Osteoblast (primary cell): ENCODE data around the gene PICK1. TPM values are rescaled to one million over a fixed set of nuclear protein-coding genes. Genes with fewer than 3 reads are reported as not detected.

ENCODE experiments used
- DNase-seq: peaks from one replicate; pipeline ENCODE4 v3.0.0; 2011; ENCODE audit warnings: low spot score, mixed read lengths; ENCODE audit not compliant: insufficient read length; ENCODE audit errors: missing footprints
- H2AFZ ChIP-seq: 2 replicates; pipeline ENCODE4 v1.6.0; 2011; ENCODE audit warnings: mild to moderate bottlenecking, low read length
- H3K27ac ChIP-seq: 2 replicates; pipeline ENCODE4 v1.5.1; 2011; ENCODE audit warnings: mild to moderate bottlenecking, low read depth, low read length, moderate library complexity
- H3K27me3 ChIP-seq: 2 replicates; pipeline ENCODE4 v1.6.0; 2012; ENCODE audit warnings: mild to moderate bottlenecking, control low read depth, inconsistent platforms, low read length, moderate library complexity; ENCODE audit not compliant: insufficient read depth
- H3K36me3 ChIP-seq: 2 replicates; pipeline ENCODE4 v1.5.1; 2011; ENCODE audit warnings: mild to moderate bottlenecking, low read length, control low read depth, moderate library complexity; ENCODE audit not compliant: insufficient read depth
- H3K4me1 ChIP-seq: 2 replicates; pipeline ENCODE4 v1.5.1; 2011; ENCODE audit warnings: mild to moderate bottlenecking, low read length, control low read depth, moderate library complexity; ENCODE audit not compliant: insufficient read depth
- H3K4me2 ChIP-seq: 2 replicates; pipeline ENCODE4 v1.6.0; 2011; ENCODE audit warnings: mild to moderate bottlenecking, low read length; ENCODE audit not compliant: insufficient read depth
- H3K4me3 ChIP-seq: fragments of 200-600 bp; sonication (generic); 3 replicates; pipeline ENCODE4 v1.5.1; 2012; ENCODE audit warnings: mild to moderate bottlenecking, low read length, inconsistent platforms; ENCODE audit not compliant: insufficient read depth
- H3K79me2 ChIP-seq: 2 replicates; pipeline ENCODE4 v1.6.0; 2012; ENCODE audit warnings: mild to moderate bottlenecking, low read length, control low read depth, inconsistent platforms; ENCODE audit not compliant: insufficient read depth
- H3K9me3 ChIP-seq: 2 replicates; pipeline ENCODE4 v1.5.1; 2011; ENCODE audit warnings: low read depth, low read length, control low read depth
- H4K20me1 ChIP-seq: 2 replicates; pipeline ENCODE4 v1.6.0; 2012; ENCODE audit warnings: mild to moderate bottlenecking, low read length, control low read depth; ENCODE audit not compliant: insufficient read depth
- total RNA-seq: library from RNA; depleted of rRNA; stranded (reverse); fragments of >200 nt; gene quantifications from 2 replicates; pipeline ENCODE4 v1.2.3, GENCODE V29; 2012
- TF ChIP-seq, protein P1 (sequence below): IDR thresholded peaks from 2 replicates; pipeline ENCODE4 v1.5.1; 2011; ENCODE audit warnings: mild to moderate bottlenecking, low read depth, low read length, moderate library complexity; ENCODE audit errors: extremely low read depth

Gene PICK1
- total RNA-seq, 1 donor: 15.6 TPM

GRCh38 chr22:38069372-38070249 is 12.4 kb downstream of the PICK1 start:
- H3K9me3 ChIP-seq: no peaks in the 10 kb centered on the region
- no peaks in the 10 kb centered on the region for H3K4me1 ChIP-seq
- H3K36me3 ChIP-seq: peaks cover 34% of the 10 kb centered on the region
- no peaks in the 10 kb centered on the region for H4K20me1 ChIP-seq
- H3K79me2 ChIP-seq: no peaks in the 10 kb centered on the region
- H3K4me2 ChIP-seq: peak overlapping the region; percentile 75
- H3K27ac ChIP-seq: peak overlapping the region; percentile 19
- peak; percentile 98 for DNase-seq
- TF ChIP-seq, protein P1, sequence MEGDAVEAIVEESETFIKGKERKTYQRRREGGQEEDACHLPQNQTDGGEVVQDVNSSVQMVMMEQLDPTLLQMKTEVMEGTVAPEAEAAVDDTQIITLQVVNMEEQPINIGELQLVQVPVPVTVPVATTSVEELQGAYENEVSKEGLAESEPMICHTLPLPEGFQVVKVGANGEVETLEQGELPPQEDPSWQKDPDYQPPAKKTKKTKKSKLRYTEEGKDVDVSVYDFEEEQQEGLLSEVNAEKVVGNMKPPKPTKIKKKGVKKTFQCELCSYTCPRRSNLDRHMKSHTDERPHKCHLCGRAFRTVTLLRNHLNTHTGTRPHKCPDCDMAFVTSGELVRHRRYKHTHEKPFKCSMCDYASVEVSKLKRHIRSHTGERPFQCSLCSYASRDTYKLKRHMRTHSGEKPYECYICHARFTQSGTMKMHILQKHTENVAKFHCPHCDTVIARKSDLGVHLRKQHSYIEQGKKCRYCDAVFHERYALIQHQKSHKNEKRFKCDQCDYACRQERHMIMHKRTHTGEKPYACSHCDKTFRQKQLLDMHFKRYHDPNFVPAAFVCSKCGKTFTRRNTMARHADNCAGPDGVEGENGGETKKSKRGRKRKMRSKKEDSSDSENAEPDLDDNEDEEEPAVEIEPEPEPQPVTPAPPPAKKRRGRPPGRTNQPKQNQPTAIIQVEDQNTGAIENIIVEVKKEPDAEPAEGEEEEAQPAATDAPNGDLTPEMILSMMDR: peak; percentile 68
- no peaks in the 10 kb centered on the region for H3K27me3 ChIP-seq
- H3K4me3 ChIP-seq: peak overlapping the region; percentile 46
- no peak overlapping the region for H2AFZ ChIP-seq

- Histone ChIP-seq H3K4me3 (no peak overlapping the region), H2AFZ (no peak overlapping the region), H3K4me1 (no peaks in the 10 kb centered on the region), H3K4me2 (no peak overlapping the region), H3K36me3 (peaks cover 30% of the 10 kb centered on the region), H3K27me3 (no peaks in the 10 kb centered on the region), H3K27ac (no peak overlapping the region), H4K20me1 (no peaks in the 10 kb centered on the region), H3K79me2 (no peaks in the 10 kb centered on the region), H3K9me3 (no peaks in the 10 kb centered on the region)
- peak; percentile 74 for DNase-seq
- TF ChIP-seq, protein P1: no peak
Measured at GRCh38 chr22:38070250-38070921, 13.2 kb downstream of the PICK1 start.

GRCh38 chr22:38071421-38072321 is 14.5 kb downstream of the PICK1 start:
- Histone ChIP-seq H3K9me3 (no peaks in the 10 kb centered on the region), H3K27ac (no peak overlapping the region), H3K27me3 (no peaks in the 10 kb centered on the region), H3K4me2 (no peak overlapping the region), H3K36me3 (peaks cover 20% of the 10 kb centered on the region), H2AFZ (no peak overlapping the region), H3K79me2 (no peaks in the 10 kb centered on the region), H3K4me1 (no peaks in the 10 kb centered on the region), H3K4me3 (no peak overlapping the region), H4K20me1 (no peaks in the 10 kb centered on the region)
- peak; percentile 80 for DNase-seq
- TF ChIP-seq, protein P1: no peak
